ENCODE measurements around the gene FOXK2.
"Not testable (repeated sequence)": the region's sequence is repeated elsewhere in the genome, so short reads cannot be mapped to it uniquely, and the experiment has no call there.

Gene FOXK2

GRCh38 chr17:82582709-82583108 is 63.2 kb downstream of the FOXK2 start:
- Mint-ChIP-seq H3K9me3 (ENCODE audit: low read depth) (no peaks in the 10 kb centered on the region), H3K27ac (no peak overlapping the region)

GRCh38 chr17:82583720-82584234 is 64.2 kb downstream of the FOXK2 start:
- Mint-ChIP-seq H3K4me3 (no peak overlapping the region), H3K4me1 (ENCODE audit: low read depth) (peaks cover 7% of the 10 kb centered on the region), H3K27ac (peak overlapping the region; percentile 22), H3K9me3 (ENCODE audit: low read depth) (no peaks in the 10 kb centered on the region), H3K36me3 (peaks cover 2% of the 10 kb centered on the region), H3K27me3 (no peaks in the 10 kb centered on the region)

More at GRCh38 chr17:82582709-82583108, 63.2 kb downstream of the FOXK2 start:
- H3K4me3 Mint-ChIP-seq, result no peak overlapping the region
- H3K4me1 Mint-ChIP-seq (ENCODE audit: low read depth), result peaks cover 6% of the 10 kb centered on the region
- H3K36me3 Mint-ChIP-seq, result peaks cover 2% of the 10 kb centered on the region
- no peaks in the 10 kb centered on the region for H3K27me3 Mint-ChIP-seq

- H3K9me3 Mint-ChIP-seq (ENCODE audit: low read depth); H3K36me3 Mint-ChIP-seq; H3K27me3 Mint-ChIP-seq; H3K4me3 Mint-ChIP-seq: not testable (repeated sequence)
- peak overlapping the region; percentile 77 for H3K27ac Mint-ChIP-seq
- peaks cover 12% of the 10 kb centered on the region for H3K4me1 Mint-ChIP-seq (ENCODE audit: low read depth)
Measured at GRCh38 chr17:82585935-82586575, 66.5 kb downstream of the FOXK2 start.

GRCh38 chr17:82586576-82587233 is 67.2 kb downstream of the FOXK2 start:
- H3K36me3 Mint-ChIP-seq, result peaks cover 2% of the 10 kb centered on the region
- H3K4me1 Mint-ChIP-seq (ENCODE audit: low read depth), result peaks cover 14% of the 10 kb centered on the region
- H3K9me3 Mint-ChIP-seq (ENCODE audit: low read depth), result no peaks in the 10 kb centered on the region
- H3K27me3 Mint-ChIP-seq, result no peaks in the 10 kb centered on the region
- peak overlapping the region; percentile 61 for H3K27ac Mint-ChIP-seq
- no peak overlapping the region for H3K4me3 Mint-ChIP-seq

GRCh38 chr17:82587234-82588086 is 67.9 kb downstream of the FOXK2 start:
- peaks cover 2% of the 10 kb centered on the region for H3K36me3 Mint-ChIP-seq
- H3K27me3 Mint-ChIP-seq, result no peaks in the 10 kb centered on the region
- no peaks in the 10 kb centered on the region for H3K9me3 Mint-ChIP-seq (ENCODE audit: low read depth)
- H3K4me3 Mint-ChIP-seq, result no peak overlapping the region
- H3K27ac Mint-ChIP-seq, result peak overlapping the region; percentile 61
- H3K4me1 Mint-ChIP-seq (ENCODE audit: low read depth), result peaks cover 20% of the 10 kb centered on the region

- no peaks in the 10 kb centered on the region for H3K27me3 Mint-ChIP-seq
- no peak overlapping the region for H3K4me3 Mint-ChIP-seq
- H3K36me3 Mint-ChIP-seq, result peaks cover 2% of the 10 kb centered on the region
- peaks cover 30% of the 10 kb centered on the region for H3K4me1 Mint-ChIP-seq (ENCODE audit: low read depth)
- H3K9me3 Mint-ChIP-seq (ENCODE audit: low read depth), result no peaks in the 10 kb centered on the region
- no peak overlapping the region for H3K27ac Mint-ChIP-seq
Measured at GRCh38 chr17:82588266-82589175, 69.0 kb downstream of the FOXK2 start.

GRCh38 chr17:82589851-82590180 is 70.3 kb downstream of the FOXK2 start:
- Mint-ChIP-seq H3K9me3 (ENCODE audit: low read depth) (no peaks in the 10 kb centered on the region), H3K36me3 (peaks cover 2% of the 10 kb centered on the region), H3K4me1 (ENCODE audit: low read depth) (peaks cover 42% of the 10 kb centered on the region), H3K27ac (peak overlapping the region; percentile 29), H3K4me3 (no peak overlapping the region), H3K27me3 (no peaks in the 10 kb centered on the region)

- Mint-ChIP-seq H3K36me3 (peaks cover 2% of the 10 kb centered on the region), H3K9me3 (ENCODE audit: low read depth) (no peaks in the 10 kb centered on the region), H3K4me3 (no peak overlapping the region), H3K27me3 (no peaks in the 10 kb centered on the region), H3K4me1 (ENCODE audit: low read depth) (peaks cover 46% of the 10 kb centered on the region), H3K27ac (peak overlapping the region; percentile 29)
Measured at GRCh38 chr17:82590216-82590615, 70.7 kb downstream of the FOXK2 start.

GRCh38 chr17:82590881-82591539 is 71.5 kb downstream of the FOXK2 start:
- Mint-ChIP-seq H3K9me3 (ENCODE audit: low read depth) (no peaks in the 10 kb centered on the region), H3K27ac (peak overlapping the region; percentile 77), H3K36me3 (peaks cover 2% of the 10 kb centered on the region), H3K4me3 (no peak overlapping the region), H3K4me1 (ENCODE audit: low read depth) (peaks cover 46% of the 10 kb centered on the region), H3K27me3 (no peaks in the 10 kb centered on the region)

GRCh38 chr17:82592289-82592766 is 72.8 kb downstream of the FOXK2 start:
- H3K36me3 Mint-ChIP-seq, result no peaks in the 10 kb centered on the region
- no peaks in the 10 kb centered on the region for H3K9me3 Mint-ChIP-seq (ENCODE audit: low read depth)
- H3K27me3 Mint-ChIP-seq, result no peaks in the 10 kb centered on the region
- H3K4me3 Mint-ChIP-seq, result peak overlapping the region; percentile 79
- H3K27ac Mint-ChIP-seq, result peak overlapping the region; percentile 86
- peaks cover 43% of the 10 kb centered on the region for H3K4me1 Mint-ChIP-seq (ENCODE audit: low read depth)

GRCh38 chr17:82592767-82593589 is 73.4 kb downstream of the FOXK2 start:
- Mint-ChIP-seq H3K4me3 (peak overlapping the region; percentile 79), H3K4me1 (ENCODE audit: low read depth) (peaks cover 43% of the 10 kb centered on the region), H3K27ac (peak overlapping the region; percentile 86), H3K27me3 (no peaks in the 10 kb centered on the region), H3K36me3 (no peaks in the 10 kb centered on the region), H3K9me3 (ENCODE audit: low read depth) (no peaks in the 10 kb centered on the region)

- no peaks in the 10 kb centered on the region for H3K36me3 Mint-ChIP-seq
- H3K9me3 Mint-ChIP-seq (ENCODE audit: low read depth), result no peaks in the 10 kb centered on the region
- H3K27ac Mint-ChIP-seq, result peak overlapping the region; percentile 86
- H3K4me3 Mint-ChIP-seq, result peak overlapping the region; percentile 79
- H3K27me3 Mint-ChIP-seq, result no peaks in the 10 kb centered on the region
- peaks cover 41% of the 10 kb centered on the region for H3K4me1 Mint-ChIP-seq (ENCODE audit: low read depth)
Measured at GRCh38 chr17:82593590-82594087, 74.1 kb downstream of the FOXK2 start.

GRCh38 chr17:82594571-82594970 is 75.0 kb downstream of the FOXK2 start:
- H3K27me3 Mint-ChIP-seq, result no peaks in the 10 kb centered on the region
- peak overlapping the region; percentile 79 for H3K4me3 Mint-ChIP-seq
- H3K36me3 Mint-ChIP-seq, result no peaks in the 10 kb centered on the region
- peaks cover 39% of the 10 kb centered on the region for H3K4me1 Mint-ChIP-seq (ENCODE audit: low read depth)
- no peaks in the 10 kb centered on the region for H3K9me3 Mint-ChIP-seq (ENCODE audit: low read depth)
- H3K27ac Mint-ChIP-seq, result peak overlapping the region; percentile 41

Measured in activated naive CD8-positive, alpha-beta T cell (primary cell).